Measurements from ENCODE around the gene TBL2. TPM values are rescaled to one million over a fixed set of nuclear protein-coding genes. Genes with fewer than 3 reads are reported as not detected.

TBL2 gene
- total RNA-seq, 4 donors from 2014 or later = 14.4 to 32.9 (median 22.0) TPM

DNA sequence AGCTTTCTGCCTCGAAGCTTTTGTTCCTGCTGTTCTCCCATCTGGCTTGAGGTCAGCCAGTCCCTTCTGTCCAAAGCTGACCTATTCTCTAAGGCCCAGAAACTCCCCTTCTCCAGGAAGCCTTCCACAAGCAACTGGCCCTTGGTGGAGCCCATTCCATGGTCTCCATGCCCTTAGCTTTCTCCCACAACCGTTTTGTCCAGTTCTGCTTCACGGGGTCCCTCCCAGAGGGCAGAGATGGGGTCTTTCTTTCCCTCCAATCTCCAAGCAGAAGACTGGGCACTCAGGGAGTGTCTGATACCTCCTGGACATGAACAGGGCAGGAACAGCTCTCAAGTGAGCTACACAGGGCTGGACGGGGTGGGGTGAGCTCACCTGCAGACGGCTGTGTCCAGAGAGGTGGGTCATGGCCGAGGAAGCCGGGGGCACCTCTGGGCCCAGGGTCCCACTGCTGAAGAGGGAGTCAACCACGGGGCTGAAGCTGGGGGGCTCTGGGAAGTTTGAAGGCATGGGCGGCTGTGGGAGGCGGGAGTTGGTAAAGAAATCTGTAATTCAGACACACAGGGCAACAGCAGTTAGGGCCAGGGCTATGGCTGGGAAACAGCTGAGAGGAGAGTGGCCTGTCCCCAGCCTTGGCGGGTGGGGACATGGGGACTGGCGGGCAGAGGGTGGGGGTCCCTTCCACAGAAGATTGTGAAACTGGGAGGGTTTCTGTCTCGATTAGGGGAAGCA, 20.9 kb upstream of the TBL2 start:
- H3K27me3 ChIP-seq = no peaks in the 10 kb centered on the region
- intact Hi-C loops (cut with DNase I; ENCODE audit: low total_unique reads) (no loop called here), in situ Hi-C loops (cut with MboI; ENCODE audit: low sequenced_read_pairs in 4 of 4) (no loop called here)
- H3K9me3 ChIP-seq = no peaks in the 10 kb centered on the region
- ATAC-seq (no peak), DNase-seq (no peak)
- peaks cover 0 to 4% of the 10 kb centered on the region in 2 donors for H3K36me3 ChIP-seq
- no peak overlapping the region for H3K4me3 ChIP-seq
- H3K27ac ChIP-seq = no peak overlapping the region
- H3K4me1 ChIP-seq = no peaks in the 10 kb centered on the region
- TF ChIP-seq, protein P1, sequence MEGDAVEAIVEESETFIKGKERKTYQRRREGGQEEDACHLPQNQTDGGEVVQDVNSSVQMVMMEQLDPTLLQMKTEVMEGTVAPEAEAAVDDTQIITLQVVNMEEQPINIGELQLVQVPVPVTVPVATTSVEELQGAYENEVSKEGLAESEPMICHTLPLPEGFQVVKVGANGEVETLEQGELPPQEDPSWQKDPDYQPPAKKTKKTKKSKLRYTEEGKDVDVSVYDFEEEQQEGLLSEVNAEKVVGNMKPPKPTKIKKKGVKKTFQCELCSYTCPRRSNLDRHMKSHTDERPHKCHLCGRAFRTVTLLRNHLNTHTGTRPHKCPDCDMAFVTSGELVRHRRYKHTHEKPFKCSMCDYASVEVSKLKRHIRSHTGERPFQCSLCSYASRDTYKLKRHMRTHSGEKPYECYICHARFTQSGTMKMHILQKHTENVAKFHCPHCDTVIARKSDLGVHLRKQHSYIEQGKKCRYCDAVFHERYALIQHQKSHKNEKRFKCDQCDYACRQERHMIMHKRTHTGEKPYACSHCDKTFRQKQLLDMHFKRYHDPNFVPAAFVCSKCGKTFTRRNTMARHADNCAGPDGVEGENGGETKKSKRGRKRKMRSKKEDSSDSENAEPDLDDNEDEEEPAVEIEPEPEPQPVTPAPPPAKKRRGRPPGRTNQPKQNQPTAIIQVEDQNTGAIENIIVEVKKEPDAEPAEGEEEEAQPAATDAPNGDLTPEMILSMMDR (IDR thresholded peaks at IDR 0.05 in 4 of 5, conservative IDR thresholded peaks at IDR 0.05 in 1 of 5) = no peak
- TF ChIP-seq POLR2A (IDR thresholded peaks at IDR 0.05) = no peak

GRCh38 chr7:73597978-73598782, 19.8 kb upstream of the TBL2 start:
- peaks cover 0 to 4% of the 10 kb centered on the region in 2 donors for H3K36me3 ChIP-seq
- H3K27ac ChIP-seq = no peak overlapping the region
- no peak for TF ChIP-seq POLR2A (IDR thresholded peaks at IDR 0.05)
- TF ChIP-seq, protein P1 (IDR thresholded peaks at IDR 0.05 in 4 of 5, conservative IDR thresholded peaks at IDR 0.05 in 1 of 5) = no peak
- no peak for DNase-seq
- H3K27me3 ChIP-seq = no peaks in the 10 kb centered on the region
- H3K4me1 ChIP-seq = no peaks in the 10 kb centered on the region
- ATAC-seq = no peak
- H3K9me3 ChIP-seq = no peaks in the 10 kb centered on the region
- no peak overlapping the region for H3K4me3 ChIP-seq
- intact Hi-C loops (cut with DNase I; ENCODE audit: low total_unique reads) = no loop called here
- in situ Hi-C loops (cut with MboI; ENCODE audit: low sequenced_read_pairs in 4 of 4) = no loop called here

DNA sequence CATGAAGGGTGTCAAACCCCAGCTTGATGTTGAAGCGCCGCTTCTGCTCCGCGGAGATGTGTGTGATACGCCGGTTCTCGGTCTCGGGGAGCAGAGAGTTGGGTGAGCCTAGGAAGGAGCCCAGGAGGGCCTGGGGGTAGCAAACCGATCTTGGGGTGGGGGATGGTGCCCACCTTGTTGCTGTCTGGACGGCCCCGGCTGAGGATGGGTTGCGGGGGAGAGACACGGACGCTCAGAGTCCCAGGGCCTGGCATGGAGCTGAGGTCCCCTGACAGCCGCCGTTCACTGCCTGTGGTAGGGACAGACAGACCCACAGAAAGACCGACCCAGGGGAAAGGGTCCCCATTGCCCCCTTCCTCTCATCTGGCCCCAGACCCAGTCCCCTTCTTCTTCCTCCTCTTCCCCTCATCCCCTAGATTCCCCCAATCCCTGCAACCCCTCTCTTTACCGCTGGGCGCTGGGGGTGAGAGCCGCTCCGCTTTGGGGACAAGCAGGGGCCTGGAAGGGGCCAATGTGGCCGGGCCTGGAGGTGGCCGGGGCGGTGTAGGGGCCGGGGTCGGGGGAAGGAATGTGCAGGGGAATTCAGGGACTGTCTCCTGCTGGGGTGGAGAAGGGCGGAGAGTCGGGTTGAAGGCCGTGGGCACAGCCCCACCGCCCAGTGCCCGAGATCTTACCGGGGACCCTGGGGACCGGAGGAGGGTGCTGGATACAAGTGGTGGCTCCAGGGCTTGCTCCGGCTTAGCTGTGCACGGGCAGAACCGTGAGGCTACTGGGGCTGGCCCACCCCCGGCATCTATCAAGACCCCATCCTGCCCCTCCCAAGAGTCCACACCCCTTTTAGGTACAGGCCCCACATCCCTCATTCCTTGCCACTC, 18.0 kb upstream of the TBL2 start:
- no peak for TF ChIP-seq POLR2A (IDR thresholded peaks at IDR 0.05)
- TF ChIP-seq, protein P1 (IDR thresholded peaks at IDR 0.05 in 4 of 5, conservative IDR thresholded peaks at IDR 0.05 in 1 of 5) = no peak
- peaks cover 0 to 4% of the 10 kb centered on the region in 2 donors for H3K36me3 ChIP-seq
- no peak overlapping the region for H3K4me3 ChIP-seq
- in situ Hi-C loops (cut with MboI; ENCODE audit: low sequenced_read_pairs in 4 of 4) (no loop called here), intact Hi-C loops (cut with DNase I; ENCODE audit: low total_unique reads) (no loop called here)
- no peak overlapping the region for H3K27ac ChIP-seq
- H3K27me3 ChIP-seq = no peaks in the 10 kb centered on the region
- DNase-seq (no peak), ATAC-seq (no peak)
- H3K9me3 ChIP-seq = no peaks in the 10 kb centered on the region
- H3K4me1 ChIP-seq = no peaks in the 10 kb centered on the region

GRCh38 chr7:73595358-73595757, 17.0 kb upstream of the TBL2 start:
- TF ChIP-seq, protein P1 (IDR thresholded peaks at IDR 0.05 in 4 of 5, conservative IDR thresholded peaks at IDR 0.05 in 1 of 5) = no peak
- no peak for TF ChIP-seq POLR2A (IDR thresholded peaks at IDR 0.05)
- no peak overlapping the region for H3K27ac ChIP-seq
- no peaks in the 10 kb centered on the region for H3K9me3 ChIP-seq
- ATAC-seq (no peak), DNase-seq (no peak)
- in situ Hi-C loops (cut with MboI; ENCODE audit: low sequenced_read_pairs in 4 of 4) (no loop called here), intact Hi-C loops (cut with DNase I; ENCODE audit: low total_unique reads) (no loop called here)
- H3K4me3 ChIP-seq = no peak overlapping the region
- H3K27me3 ChIP-seq = no peaks in the 10 kb centered on the region
- no peaks in the 10 kb centered on the region for H3K4me1 ChIP-seq
- peaks cover 0 to 4% of the 10 kb centered on the region in 2 donors for H3K36me3 ChIP-seq
